PFSK-1 (cell line): ENCODE measurements around the gene ARHGEF5.
"Not testable (repeated sequence)": the region's sequence is repeated elsewhere in the genome, so short reads cannot be mapped to it uniquely, and the experiment has no call there.

ENCODE experiments used
- FOXP2 ChIP-seq: optimal IDR thresholded peaks from 2 replicates; pipeline ENCODE3; 2011; ENCODE audit warnings: borderline replicate concordance, control low read depth, inconsistent platforms; ENCODE audit not compliant: insufficient read depth; ENCODE audit errors: extremely low read length, extremely low read depth
- SIN3A ChIP-seq: IDR thresholded peaks from 2 replicates; pipeline ENCODE4 v1.6.1; 2012; ENCODE audit warnings: mild to moderate bottlenecking, low read length, moderate library complexity, borderline replicate concordance; ENCODE audit not compliant: insufficient read depth
- TF ChIP-seq, protein P1 (sequence below), 2 experiments: IDR thresholded peaks; 2 replicates each; pipeline versions ENCODE4 v1.6.1 to v1.8.0; 2011 to 2012; ENCODE audit warnings: low read depth in 2 of 2, low read length in 2 of 2, control low read depth in 1 of 2, inconsistent platforms in 1 of 2, mild to moderate bottlenecking in 1 of 2, moderate library complexity in 1 of 2; ENCODE audit not compliant: insufficient read depth in 1 of 2

- not testable (repeated sequence) for TF ChIP-seq SIN3A, FOXP2
- TF ChIP-seq, protein P1, sequence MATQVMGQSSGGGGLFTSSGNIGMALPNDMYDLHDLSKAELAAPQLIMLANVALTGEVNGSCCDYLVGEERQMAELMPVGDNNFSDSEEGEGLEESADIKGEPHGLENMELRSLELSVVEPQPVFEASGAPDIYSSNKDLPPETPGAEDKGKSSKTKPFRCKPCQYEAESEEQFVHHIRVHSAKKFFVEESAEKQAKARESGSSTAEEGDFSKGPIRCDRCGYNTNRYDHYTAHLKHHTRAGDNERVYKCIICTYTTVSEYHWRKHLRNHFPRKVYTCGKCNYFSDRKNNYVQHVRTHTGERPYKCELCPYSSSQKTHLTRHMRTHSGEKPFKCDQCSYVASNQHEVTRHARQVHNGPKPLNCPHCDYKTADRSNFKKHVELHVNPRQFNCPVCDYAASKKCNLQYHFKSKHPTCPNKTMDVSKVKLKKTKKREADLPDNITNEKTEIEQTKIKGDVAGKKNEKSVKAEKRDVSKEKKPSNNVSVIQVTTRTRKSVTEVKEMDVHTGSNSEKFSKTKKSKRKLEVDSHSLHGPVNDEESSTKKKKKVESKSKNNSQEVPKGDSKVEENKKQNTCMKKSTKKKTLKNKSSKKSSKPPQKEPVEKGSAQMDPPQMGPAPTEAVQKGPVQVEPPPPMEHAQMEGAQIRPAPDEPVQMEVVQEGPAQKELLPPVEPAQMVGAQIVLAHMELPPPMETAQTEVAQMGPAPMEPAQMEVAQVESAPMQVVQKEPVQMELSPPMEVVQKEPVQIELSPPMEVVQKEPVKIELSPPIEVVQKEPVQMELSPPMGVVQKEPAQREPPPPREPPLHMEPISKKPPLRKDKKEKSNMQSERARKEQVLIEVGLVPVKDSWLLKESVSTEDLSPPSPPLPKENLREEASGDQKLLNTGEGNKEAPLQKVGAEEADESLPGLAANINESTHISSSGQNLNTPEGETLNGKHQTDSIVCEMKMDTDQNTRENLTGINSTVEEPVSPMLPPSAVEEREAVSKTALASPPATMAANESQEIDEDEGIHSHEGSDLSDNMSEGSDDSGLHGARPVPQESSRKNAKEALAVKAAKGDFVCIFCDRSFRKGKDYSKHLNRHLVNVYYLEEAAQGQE (IDR thresholded peaks at IDR 0.05; ENCODE audit: insufficient read depth in 1 of 2, low read depth in 2 of 2, low read length in 2 of 2) = not testable (repeated sequence)
Observed at GRCh38 chr7:144311872-144312469, 43.2 kb upstream of the ARHGEF5 start, which contains the start of gene OR2A1.
